CD4-positive, alpha-beta T cell (primary cell): Measurements from ENCODE around the gene AZU1. TPM values are rescaled to one million over a fixed set of nuclear protein-coding genes. Genes with fewer than 3 reads are reported as not detected.

Source experiments
- ATAC-seq: fragments of 200-7000 bp; cut with Tn5 transposase; one replicate; pipeline ENCODE4 v1.10.0; 2022; ENCODE audit warnings: mild to moderate bottlenecking; ENCODE audit not compliant: poor library complexity
- CTCF ChIA-PET: fragments of 350-600 bp; sonication (Branson Sonifier 250); formaldehyde crosslinking; loops from one replicate; lab custom pipeline; 2021; ENCODE audit warnings: antibody characterized with exemption, inconsistent platforms; lab: Charles Lee
- POLR2A ChIA-PET: fragments of 350-600 bp; sonication (Branson Sonifier 250); formaldehyde crosslinking; loops from one replicate; lab custom pipeline; 2021; ENCODE audit warnings: antibody characterized with exemption, inconsistent platforms; lab: Charles Lee
- DNase-seq, 14 experiments: peaks; one replicate each; pipeline ENCODE4 v3.0.0-alpha.2; 2013 to 2020; ENCODE audit warnings: mixed read lengths in 2 of 14
- H3K27ac ChIP-seq, 2 donors: one replicate each; pipeline versions ENCODE4 v1.5.1 to v1.7.0; 2013; ENCODE audit warnings: low read length in 2 of 2, low read depth in 1 of 2, mild to moderate bottlenecking in 1 of 2
- H3K27me3 ChIP-seq, 2 experiments: 1 replicate in 1 of 2; 2 replicates in 1 of 2; pipeline versions ENCODE4 v1.6.1 to v1.7.0; 2013; ENCODE audit warnings: low read length in 2 of 2, control low read depth in 1 of 2, mild to moderate bottlenecking in 1 of 2, moderate library complexity in 1 of 2; ENCODE audit not compliant: insufficient read depth in 2 of 2, control insufficient read depth in 1 of 2
- H3K36me3 ChIP-seq: one replicate; pipeline ENCODE4 v1.6.1; 2013; ENCODE audit warnings: low read length, control low read depth; ENCODE audit not compliant: insufficient read depth
- H3K4me1 ChIP-seq: one replicate; pipeline ENCODE4 v1.6.1; 2013; ENCODE audit warnings: low read length, control low read depth; ENCODE audit not compliant: insufficient read depth
- H3K4me3 ChIP-seq: one replicate; pipeline ENCODE4 v1.5.1; 2013; ENCODE audit warnings: mild to moderate bottlenecking, low read length, moderate library complexity
- H3K9me3 ChIP-seq, 2 experiments: 1 replicate in 1 of 2; 2 replicates in 1 of 2; pipeline versions ENCODE4 v1.6.1 to v1.7.0; 2013; ENCODE audit warnings: low read length in 2 of 2, mild to moderate bottlenecking in 2 of 2, control low read depth in 1 of 2, moderate library complexity in 1 of 2; ENCODE audit not compliant: control insufficient read depth in 1 of 2, insufficient read depth in 1 of 2
- H3K27ac Mint-ChIP-seq: one replicate; pipeline ENCODE4 v1.8.0; 2020; ENCODE audit warnings: mixed read lengths
- H3K27me3 Mint-ChIP-seq: one replicate; pipeline ENCODE4 v1.8.0; 2021; ENCODE audit warnings: mixed read lengths
- H3K36me3 Mint-ChIP-seq: one replicate; pipeline ENCODE4 v1.8.0; 2021; ENCODE audit warnings: low read depth, mixed read lengths
- H3K4me1 Mint-ChIP-seq: one replicate; pipeline ENCODE4 v1.8.0; 2021; ENCODE audit warnings: low read depth, mixed read lengths
- H3K4me3 Mint-ChIP-seq: one replicate; pipeline ENCODE4 v1.8.0; 2020; ENCODE audit warnings: mild to moderate bottlenecking, mixed read lengths
- H3K9me3 Mint-ChIP-seq: one replicate; pipeline ENCODE4 v1.8.0; 2020; ENCODE audit warnings: mixed read lengths
- CTCF ChIP-seq: fragments of 200-600 bp; IDR thresholded peaks from one replicate; pipeline ENCODE4 v1.8.0; 2022; ENCODE audit warnings: antibody characterized with exemption, mild to moderate bottlenecking
- intact Hi-C, 2 experiments: fragments of 100-400 bp; cut with DNase I in 1 of 2; cut with micrococcal nuclease in 1 of 2; formaldehyde crosslinking; loops; one replicate each; pipeline versions ENCODE4 v1.15.1 to v1.9.0; 2023 to 2025; cut with DNase I, micrococcal nuclease
- microRNA-seq: library from miRNA; unstranded; fragments of <30 nt; microRNA quantifications from one replicate; pipeline ENCODE4 v1.2.0, GENCODE V29; 2021; ENCODE audit warnings: borderline microRNAs expressed, borderline replicate concordance
- total RNA-seq, 174 experiments: library from RNA in 2 of 174; stranded (reverse) in 2 of 174; gene quantifications; one replicate each; pipeline ENCODE4 v1.2.3 and lab custom pipeline; 2021 to 2026

The AZU1 gene
- total RNA-seq, 2 experiments from 2014 or later: 0.47 to 0.49 TPM

- intact Hi-C loops: no loop called here
- H3K4me3 Mint-ChIP-seq: no peak overlapping the region
- no peaks in the 10 kb centered on the region for H3K9me3 Mint-ChIP-seq
- H3K36me3 ChIP-seq: peaks cover 43% of the 10 kb centered on the region
- no peaks in the 10 kb centered on the region for H3K4me1 Mint-ChIP-seq
- no peak overlapping the region for H3K4me3 ChIP-seq
- TF ChIP-seq CTCF: no peak
- ChIA-PET POLR2A (interaction anchor here (0.8 to 2.8 kb wide), 2 partner anchors 13 to 17 kb away, joined by 3 to 8 read pairs; partner anchors contain the start of genes MED16 and RNU6-9), CTCF (interaction anchor here (0.8 kb wide), 1 partner anchor 41 kb away, joined by 4 read pairs; no protein-coding TSS in a partner anchor)
- H3K27me3 Mint-ChIP-seq: no peaks in the 10 kb centered on the region
- no peak overlapping the region for H3K27ac ChIP-seq
- DNase-seq: no peak
- no peaks in the 10 kb centered on the region for H3K4me1 ChIP-seq
- H3K27me3 ChIP-seq: no peaks in the 10 kb centered on the region
- no peaks in the 10 kb centered on the region for H3K9me3 ChIP-seq
- H3K36me3 Mint-ChIP-seq: peaks cover 42% of the 10 kb centered on the region
- ATAC-seq: no peak
- no peak overlapping the region for H3K27ac Mint-ChIP-seq
These were observed 52.2 kb downstream of the AZU1 start for GRCh38 chr19:879711-880438.

Small RNA genes lying within 50 kb of the gene (microRNA-seq; reads per million reads assigned to microRNA genes)
- gene MIR3187 (1.2 reads per million), gene MIR4745 (0.81 reads per million)

Other genes starting within 250 kb of the AZU1 start
- 1 to 10 TPM; 2.1 TPM for gene HCN2, start 238.0 kb upstream of the AZU1 start, total RNA-seq
- gene POLRMT, start 194.3 kb upstream of the AZU1 start, total RNA-seq: 10 to 100 TPM; 54.4 to 56.2 TPM
- under 1 TPM; 0.42 to 0.49 TPM for gene FGF22, start 188.0 kb upstream of the AZU1 start, total RNA-seq
- gene RNF126, start 164.6 kb upstream of the AZU1 start, total RNA-seq: 100 to 1,000 TPM; 112 to 119 TPM
- gene FSTL3, start 151.4 kb upstream of the AZU1 start, total RNA-seq: 1 to 10 TPM; 2.2 to 3.4 TPM
- not detected for gene PRSS57, start 132.4 kb upstream of the AZU1 start, total RNA-seq
- not detected for gene PALM, start 118.9 kb upstream of the AZU1 start, total RNA-seq
- gene MISP, start 76.7 kb upstream of the AZU1 start, total RNA-seq: not detected
- 100 to 1,000 TPM; 246 to 252 TPM for gene PTBP1, start 30.4 kb upstream of the AZU1 start, total RNA-seq
- not detected for gene PLPPR3, start 5.9 kb upstream of the AZU1 start, total RNA-seq
- gene PRTN3, start 13.2 kb downstream of the AZU1 start, total RNA-seq: not detected
- not detected for gene ELANE, start 24.5 kb downstream of the AZU1 start, total RNA-seq
- gene CFD, start 31.8 kb downstream of the AZU1 start, total RNA-seq: 1 to 10 TPM; 2.3 to 2.9 TPM
- 10 to 100 TPM; 25.8 to 30.1 TPM for gene MED16, start 65.3 kb downstream of the AZU1 start, total RNA-seq
- gene RNU6-9, start 65.6 kb downstream of the AZU1 start, total RNA-seq: not detected
- 100 to 1,000 TPM; 309 to 313 TPM for gene R3HDM4, start 85.4 kb downstream of the AZU1 start, total RNA-seq
- gene KISS1R, start 89.5 kb downstream of the AZU1 start, total RNA-seq: 1 to 10 TPM; 1.5 to 1.6 TPM
- gene ARID3A, start 98.2 kb downstream of the AZU1 start, total RNA-seq: 1 to 10 TPM; 3.7 to 4.1 TPM
- 10 to 100 TPM; 16.8 to 17.1 TPM for gene WDR18, start 156.5 kb downstream of the AZU1 start, total RNA-seq
- under 1 TPM; 0.17 to 0.22 TPM for gene GRIN3B, start 172.6 kb downstream of the AZU1 start, total RNA-seq
- 100 to 1,000 TPM; 388 to 390 TPM for gene TMEM259, start 193.3 kb downstream of the AZU1 start, total RNA-seq
- gene RNU6-2, start 193.7 kb downstream of the AZU1 start, total RNA-seq: not detected
- 100 to 1,000 TPM; 307 to 318 TPM for gene CNN2, start 198.8 kb downstream of the AZU1 start, total RNA-seq
- 100 to 1,000 TPM; 114 to 118 TPM for gene ABCA7, start 212.3 kb downstream of the AZU1 start, total RNA-seq
- gene ARHGAP45, start 239.3 kb downstream of the AZU1 start, total RNA-seq: 100 to 1,000 TPM; 861 to 878 TPM